Measurements from ENCODE around the gene RACK1. TPM values are rescaled to one million over a fixed set of nuclear protein-coding genes. Genes with fewer than 3 reads are reported as not detected.

RACK1 gene
- total and polyA plus RNA-seq, 2 of the 8 experiments (the other 6 are each of a cell fraction or from before 2014, with no cell fraction given) = 2,589 to 7,971 TPM

DNA sequence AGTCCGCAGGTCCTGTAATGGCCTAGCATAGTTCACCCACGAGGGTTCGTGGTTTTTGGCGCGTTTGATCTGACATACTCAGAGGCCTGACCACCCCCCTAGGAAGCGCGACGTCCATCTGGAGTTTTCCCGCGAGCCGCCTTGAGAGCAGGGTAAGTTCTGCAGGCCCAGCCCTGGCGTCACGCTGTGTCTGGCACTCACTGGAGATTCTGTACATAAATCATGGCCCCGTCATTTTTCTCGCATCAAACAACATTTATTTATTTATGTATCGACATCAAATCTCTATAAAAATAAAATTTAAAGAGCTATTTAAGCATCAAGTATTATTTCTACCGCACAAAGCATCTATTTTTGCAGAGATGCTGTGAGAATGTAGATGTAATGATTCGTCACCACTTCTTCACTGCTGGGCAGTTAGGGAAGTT lies 21.1 kb downstream of the RACK1 start:
- Histone ChIP-seq H3K18ac (ENCODE audit: extremely low read depth, low read length) (no peak overlapping the region), H3K23ac (ENCODE audit: insufficient read length) (no peak overlapping the region), H3K4me1 (replicated peaks in 1 of 4; ENCODE audit: control insufficient read depth in 3 of 4, insufficient read depth in 4 of 4, low read length in 3 of 4) (peaks cover 0 to 8% (median 4%) of the 10 kb centered on the region in 4 experiments; a peak in 4 of 7 replicates), H2BK20ac (ENCODE audit: low read length) (no peak overlapping the region), H3K27me3 (replicated peaks in 1 of 4; ENCODE audit: control insufficient read depth in 3 of 4, extremely low read depth in 1 of 4, insufficient read depth in 3 of 4, low read length in 3 of 4) (no peaks in the 10 kb centered on the region; a peak in 1 of 7 replicates), H3K79me2 (ENCODE audit: control insufficient read depth in 1 of 2, insufficient read depth in 2 of 2, low read length in 2 of 2) (peaks cover 0 to 19% of the 10 kb centered on the region in 2 experiments; a peak in 2 of 4 replicates), H3K4me2 (ENCODE audit: insufficient read depth in 1 of 2, low read depth in 2 of 2, low read length in 2 of 2) (peak overlapping the region; percentile 86 to 96), H3K23me2 (ENCODE audit: low read depth, low read length) (peaks cover 20% of the 10 kb centered on the region), H2AK5ac (ENCODE audit: low read depth, low read length) (no peak overlapping the region), H2BK120ac (replicated peaks; ENCODE audit: low read depth, low read length) (no peak overlapping the region), H3K4me3 (ENCODE audit: extremely low read depth in 1 of 4, insufficient read depth in 2 of 4, low read depth in 3 of 4, low read length in 4 of 4) (peak overlapping the region; percentile 83 to 98 (median 95)), H3K4ac (replicated peaks; ENCODE audit: insufficient read length, low read depth, low read length) (no peak overlapping the region), H3K27ac (ENCODE audit: low read depth, low read length) (no peak overlapping the region), H2BK12ac (ENCODE audit: low read depth, low read length) (no peak overlapping the region), H2BK15ac (ENCODE audit: low read length) (no peak overlapping the region), H3K9ac (replicated peaks in 1 of 4; ENCODE audit: extremely low read depth in 1 of 4, low read depth in 3 of 4, low read length in 3 of 4) (peak overlapping the region in 2 of 4 experiments; percentile 52 to 65; a peak in 5 of 7 replicates), H3K56ac (replicated peaks; ENCODE audit: insufficient read length, low read depth, low read length) (no peak overlapping the region), H3K14ac (ENCODE audit: insufficient read length) (no peak overlapping the region), H3K79me1 (ENCODE audit: low read depth, low read length) (peaks cover 7% of the 10 kb centered on the region; the same call in 1 of the 2 replicates), H3K36me3 (ENCODE audit: control insufficient read depth in 2 of 4, insufficient read depth in 4 of 4, low read length in 3 of 4) (peaks cover 0 to 8% (median 0%) of the 10 kb centered on the region in 4 experiments; a peak in 3 of 8 replicates), H4K8ac (ENCODE audit: extremely low read depth, insufficient read depth, low read length) (no peak overlapping the region), H2AFZ (ENCODE audit: low read length) (peak overlapping the region; percentile 65; the same call in 1 of the 2 replicates), H2BK5ac (ENCODE audit: low read depth, low read length) (no peak overlapping the region; the same call in 1 of the 2 replicates), H4K5ac (ENCODE audit: insufficient read length, low read depth, low read length) (peak overlapping the region; percentile 53), H3K9me3 (ENCODE audit: insufficient read depth in 2 of 2, low read depth in 1 of 2, low read length in 1 of 2) (no peaks in the 10 kb centered on the region), H4K91ac (replicated peaks; ENCODE audit: insufficient read length, low read length) (no peak overlapping the region), H4K20me1 (replicated peaks in 1 of 2; ENCODE audit: control insufficient read depth in 1 of 2, insufficient read depth in 2 of 2, low read length in 2 of 2) (peaks cover 0 to 2% of the 10 kb centered on the region in 2 experiments)
- no peak for DNase-seq (ENCODE audit: low read depth in 1 of 2, low spot score in 2 of 2)
- 1% methylated on average over 18 of the region's 18 CpGs; no CpG with 5 or more reads in 1 of the 2 experiments for WGBS, 2 experiments (ENCODE audit: extremely low coverage in 1 of 2, insufficient coverage in 1 of 2, insufficient read length in 1 of 2, insufficient replicate concordance in 2 of 2, low coverage in 1 of 2, low lambda C conversion rate in 2 of 2, missing lambda C conversion rate in 1 of 2)
- ChIA-PET POLR2A (ENCODE audit: partially characterized antibody) (interaction anchor here (1.0 to 32.8 kb wide), 10 partner anchors 11 to 59 kb away, joined by 3 to 1334 read pairs (median 4); partner anchors contain the start of genes RACK1 and TRIM52), CTCF (ENCODE audit: partially characterized antibody) (interaction anchor here (0.9 to 1.7 kb wide), 7 partner anchors 15 to 52 kb away, joined by 3 to 7 read pairs (median 3); no protein-coding TSS in a partner anchor)
- TF ChIP-seq E2F6 (IDR thresholded peaks at IDR 0.05) (no peak), SIN3A (conservative IDR thresholded peaks at IDR 0.05 in 1 of 2, IDR thresholded peaks at IDR 0.05 in 1 of 2; ENCODE audit: low read depth in 1 of 2, low read length in 2 of 2) (0 out of 4 replicates have a peak, but pooled peaks of 1 of the 2 experiments have one; percentile 4), BACH1 (IDR thresholded peaks at IDR 0.05; ENCODE audit: low read length) (no peak), SRF (IDR thresholded peaks at IDR 0.05; ENCODE audit: low read depth, low read length) (no peak), KDM4A (IDR thresholded peaks at IDR 0.05; ENCODE audit: low read depth, low read length, severe bottlenecking) (peak; percentile 56), CTCF (IDR thresholded peaks at IDR 0.05; ENCODE audit: control extremely low read depth in 1 of 3, insufficient read depth in 1 of 3, low read depth in 1 of 3, low read length in 3 of 3) (no peak), ASH2L (IDR thresholded peaks at IDR 0.05; ENCODE audit: low read length) (peak; percentile 36), RBBP5 (IDR thresholded peaks at IDR 0.05; ENCODE audit: borderline replicate concordance, low read depth, low read length) (peak; percentile 96)
- no peak for FAIRE-seq
